RPMI7951 (cell line): ENCODE results near the gene SEMA3E. TPM values are rescaled to one million over a fixed set of nuclear protein-coding genes. Genes with fewer than 3 reads are reported as not detected.

Experiments
- DNase-seq: peaks from one replicate; pipeline ENCODE4 v3.0.0-alpha.2; 2012; ENCODE audit warnings: low read depth
- total RNA-seq: library from RNA; depleted of rRNA; stranded (reverse); fragments of >200 nt; shearing (Covaris generic); gene quantifications from 2 replicates; pipeline ENCODE4 v1.2.3, GENCODE V29; 2014

The SEMA3E gene
- total RNA-seq, 1 experiment from 2014 or later, result under 0.01 TPM

GRCh38 chr7:83640731-83641537 lies 8.0 kb downstream of the SEMA3E start:
- no peak for DNase-seq

GRCh38 chr7:83640240-83640639 lies 8.7 kb downstream of the SEMA3E start:
- no peak for DNase-seq

GRCh38 chr7:83633516-83633915 lies 15.4 kb downstream of the SEMA3E start:
- no peak for DNase-seq

DNA sequence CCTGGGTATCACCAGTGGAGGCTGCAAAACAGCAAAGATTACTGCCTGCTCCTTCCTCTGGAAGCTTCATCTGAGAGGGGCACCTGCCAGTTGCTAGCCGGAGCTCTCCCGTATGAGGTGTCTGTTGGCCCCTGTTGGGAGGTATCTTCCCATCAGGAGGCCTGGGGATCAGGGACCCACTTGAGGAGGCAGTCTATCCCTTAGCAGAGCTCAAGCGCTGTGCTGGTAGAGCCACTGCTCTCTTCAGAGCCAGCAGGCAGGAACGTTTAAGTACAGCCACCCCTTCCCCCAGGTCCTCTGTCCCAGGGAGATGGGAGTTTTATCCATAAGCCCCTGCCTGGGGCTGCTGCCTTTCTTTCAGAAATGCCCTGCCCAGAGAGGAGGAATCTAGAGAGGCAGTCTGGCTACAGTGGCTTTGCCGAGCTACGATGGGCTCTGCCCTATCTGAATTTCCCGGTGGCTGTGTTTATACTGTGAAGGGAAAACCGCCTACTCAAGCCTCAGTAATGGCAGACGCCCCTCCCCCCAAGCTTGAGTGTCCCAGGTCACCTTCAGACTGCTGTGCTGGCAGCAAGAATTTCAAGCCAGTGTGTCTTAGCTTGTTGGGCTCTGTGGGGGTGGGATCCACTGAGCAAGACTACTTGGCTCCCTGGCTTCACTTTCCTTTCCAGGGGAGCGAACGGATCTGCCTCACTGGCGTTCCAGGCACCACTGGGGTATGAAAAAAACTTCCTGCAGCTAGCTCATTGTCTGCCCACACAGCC lies 19.6 kb downstream of the SEMA3E start:
- no peak for DNase-seq

DNA sequence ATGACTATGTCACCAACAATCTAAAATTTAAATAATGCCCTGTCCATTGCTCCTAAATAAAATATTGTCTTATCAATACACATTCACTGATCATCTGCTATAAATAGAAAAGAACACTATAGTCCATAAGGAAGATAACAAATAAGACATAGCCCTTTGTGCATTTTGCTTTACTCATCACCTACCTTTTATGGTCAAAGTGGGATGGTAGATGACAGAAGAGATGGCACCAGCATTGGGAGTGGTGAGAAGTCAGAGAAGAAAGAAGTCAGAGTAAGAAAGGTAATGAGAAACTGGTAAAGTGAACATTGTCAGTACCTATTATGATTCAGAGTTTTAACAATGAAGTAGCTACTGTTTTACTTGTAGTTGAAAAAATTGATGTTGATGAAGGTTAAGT lies 31.1 kb downstream of the SEMA3E start:
- DNase-seq, result no peak

DNA sequence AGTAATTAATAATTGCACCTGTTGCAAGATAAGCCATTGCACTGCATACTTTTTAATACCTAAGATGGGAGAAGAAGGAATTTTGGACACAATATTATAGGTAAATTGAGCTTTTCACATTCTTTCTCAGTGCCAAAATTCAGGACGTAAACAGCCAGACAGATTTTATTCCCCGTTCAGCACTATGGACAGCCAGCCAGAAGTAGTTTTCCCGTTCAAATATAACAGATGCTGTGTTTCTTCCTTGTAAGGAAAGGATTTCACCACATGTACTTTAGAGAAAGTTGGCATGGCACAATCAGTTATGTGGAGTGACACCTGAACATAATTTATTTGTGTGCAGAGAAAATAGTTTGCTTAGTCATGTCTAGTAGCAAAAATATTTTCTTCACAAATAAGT lies 34.8 kb downstream of the SEMA3E start:
- DNase-seq, result no peak

- peak; percentile 5 for DNase-seq
Observed at GRCh38 chr7:83613232-83613631, 35.7 kb downstream of the SEMA3E start.

DNA sequence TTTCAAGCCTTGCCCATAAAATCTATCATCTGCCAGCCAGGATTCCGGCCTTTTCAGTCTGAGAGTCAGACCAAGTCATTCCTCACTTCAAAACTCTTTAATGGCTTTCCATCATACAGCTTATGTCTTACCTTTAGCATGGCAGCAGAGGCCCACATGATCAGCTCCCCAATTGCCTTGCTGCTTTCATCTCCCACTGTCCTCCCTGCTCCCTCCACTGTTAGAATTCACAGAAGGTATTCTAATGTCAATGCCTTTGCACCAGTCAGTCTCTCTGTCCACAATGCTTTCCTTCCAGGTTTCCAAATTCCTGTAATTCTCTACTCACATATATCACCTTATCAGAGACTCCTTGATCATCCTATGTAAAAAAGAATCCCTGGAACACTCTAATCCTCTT lies 37.2 kb downstream of the SEMA3E start:
- DNase-seq, result no peak

- DNase-seq, result no peak
Observed at GRCh38 chr7:83610649-83611304, 38.2 kb downstream of the SEMA3E start.

GRCh38 chr7:83608716-83609115 lies 40.2 kb downstream of the SEMA3E start:
- no peak for DNase-seq

GRCh38 chr7:83603649-83604048 lies 45.3 kb downstream of the SEMA3E start:
- no peak for DNase-seq

GRCh38 chr7:83599131-83599530 lies 49.8 kb downstream of the SEMA3E start:
- peak; percentile 36 for DNase-seq

- DNase-seq, result no peak
Observed at GRCh38 chr7:83593921-83594475, 54.9 kb downstream of the SEMA3E start.

DNA sequence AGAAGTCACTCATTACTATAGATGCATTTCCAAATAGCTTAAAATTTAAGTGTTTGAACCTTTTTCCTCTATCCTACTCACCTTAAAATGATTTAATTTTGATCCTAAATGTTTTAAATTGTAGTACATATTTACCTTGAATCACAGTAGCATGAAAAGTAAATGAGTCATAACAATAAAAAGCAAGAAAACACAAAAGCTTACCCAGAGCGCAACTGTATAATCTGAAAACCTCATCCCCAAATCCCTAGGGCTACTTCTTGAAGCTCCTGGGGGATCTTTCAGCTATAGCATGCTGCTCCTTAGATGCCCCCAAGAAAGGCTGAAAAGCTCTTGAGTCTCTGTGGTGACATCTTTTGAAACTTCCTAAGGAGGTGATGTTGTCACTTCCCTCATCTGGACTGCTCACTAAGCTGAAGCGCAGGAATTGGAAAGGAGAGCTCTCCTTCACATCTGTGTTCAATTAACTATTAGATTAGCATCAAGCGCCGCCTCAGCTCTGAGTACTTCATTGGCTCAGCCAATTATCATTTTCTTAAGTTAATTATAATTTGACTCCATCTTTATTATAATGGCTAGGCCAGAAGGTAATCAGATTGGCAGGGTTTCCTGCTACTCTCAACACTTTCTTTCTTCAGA lies 60.2 kb downstream of the SEMA3E start:
- no peak for DNase-seq

- DNase-seq, result no peak
Observed at GRCh38 chr7:83586281-83586680, 62.7 kb downstream of the SEMA3E start.

GRCh38 chr7:83581667-83582435 lies 67.1 kb downstream of the SEMA3E start:
- DNase-seq, result no peak

DNA sequence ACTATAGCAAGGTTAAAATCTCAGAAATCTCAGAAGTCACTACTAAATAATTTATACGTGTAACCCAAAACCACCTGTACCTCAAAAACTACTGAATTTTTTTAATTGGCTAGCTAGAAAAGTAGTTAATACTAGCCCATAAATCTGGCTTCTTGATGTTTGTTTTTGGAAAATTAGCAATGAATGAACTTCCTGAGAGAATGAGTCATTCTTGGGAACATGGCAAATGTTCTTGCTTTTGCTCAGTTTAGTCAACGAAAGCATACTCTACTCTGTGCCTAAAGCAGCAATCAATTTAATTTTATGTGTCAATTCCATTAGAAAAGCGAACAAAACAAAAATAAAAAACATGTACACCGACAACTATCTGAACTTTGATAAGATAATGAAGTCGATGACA lies 69.2 kb downstream of the SEMA3E start:
- DNase-seq, result peak; percentile 1

DNA sequence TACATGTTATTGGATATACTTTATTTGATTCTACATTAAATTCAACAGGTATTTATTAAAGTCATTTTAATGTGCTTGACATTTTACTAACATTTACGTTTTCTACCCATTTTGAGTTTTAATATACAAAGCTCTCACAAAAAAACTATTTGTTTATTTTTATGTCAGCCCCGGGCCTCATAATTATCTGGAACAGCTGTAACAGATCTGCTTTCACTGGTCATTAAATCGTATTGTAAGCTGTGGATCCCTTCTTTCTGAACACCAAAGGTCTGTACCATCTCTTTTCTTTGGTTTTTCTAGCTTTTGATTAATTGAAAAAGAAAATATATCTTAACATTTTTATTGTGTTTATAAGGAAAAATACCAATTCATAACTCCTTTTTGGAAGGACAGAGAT lies 73.5 kb downstream of the SEMA3E start:
- no peak for DNase-seq

DNA sequence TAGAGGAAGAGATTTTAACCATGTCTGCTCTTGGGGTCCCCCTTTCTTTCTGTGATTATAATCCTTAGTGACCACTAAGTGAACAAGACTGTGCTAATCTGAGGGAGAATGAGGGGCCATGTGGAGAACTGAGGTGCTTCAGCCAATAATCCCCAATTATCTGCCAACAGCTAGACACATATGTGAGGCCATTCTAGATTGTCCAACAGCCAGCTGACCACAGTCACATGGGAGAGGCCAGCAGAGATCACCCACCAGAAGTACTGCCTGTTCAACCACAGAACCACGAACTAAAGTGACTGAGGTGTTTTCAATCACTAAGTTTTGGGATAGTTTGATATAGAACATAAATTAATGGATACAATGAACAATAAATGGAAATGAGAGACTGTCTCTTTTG lies 74.3 kb downstream of the SEMA3E start:
- DNase-seq, result no peak

DNA sequence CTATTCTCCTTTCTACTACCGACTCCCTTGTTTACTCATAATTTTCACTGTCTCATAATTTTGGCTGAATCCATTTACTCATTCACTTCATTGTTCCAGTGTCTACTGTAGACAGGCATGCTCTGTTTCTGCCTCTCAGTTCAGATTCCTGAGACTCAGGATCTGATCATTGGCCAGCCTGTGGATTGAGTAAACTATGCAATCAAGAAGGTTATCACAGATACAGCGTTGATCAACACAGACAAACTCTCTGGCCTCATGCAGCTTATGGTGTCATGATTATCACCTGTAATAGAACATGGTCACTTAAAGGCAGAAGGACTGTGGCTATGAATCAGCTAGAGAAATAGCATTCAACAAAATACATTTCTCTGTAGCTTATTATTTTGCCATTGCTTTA lies 86.0 kb downstream of the SEMA3E start:
- no peak for DNase-seq

DNA sequence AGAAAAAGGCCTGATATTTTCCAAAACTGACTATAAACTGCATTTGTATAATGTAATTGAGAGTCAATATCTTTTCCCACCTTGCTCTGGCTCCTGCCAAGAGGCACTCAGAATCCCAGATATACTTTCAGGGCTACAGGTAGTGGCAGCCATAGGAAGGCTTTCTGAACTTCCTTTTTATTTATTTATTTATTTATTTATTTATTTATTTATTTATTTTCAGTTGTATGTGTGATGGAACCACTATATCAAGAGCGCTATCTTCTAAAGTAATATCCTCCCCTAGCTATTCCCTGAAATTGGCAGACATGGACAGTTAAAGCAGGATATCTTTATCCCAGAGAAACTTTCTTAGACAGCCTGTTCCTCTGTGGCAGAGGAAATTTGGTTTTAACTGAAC lies 86.7 kb downstream of the SEMA3E start:
- DNase-seq, result no peak
